Measurements from ENCODE around the gene MLN.

The MLN gene

DNA sequence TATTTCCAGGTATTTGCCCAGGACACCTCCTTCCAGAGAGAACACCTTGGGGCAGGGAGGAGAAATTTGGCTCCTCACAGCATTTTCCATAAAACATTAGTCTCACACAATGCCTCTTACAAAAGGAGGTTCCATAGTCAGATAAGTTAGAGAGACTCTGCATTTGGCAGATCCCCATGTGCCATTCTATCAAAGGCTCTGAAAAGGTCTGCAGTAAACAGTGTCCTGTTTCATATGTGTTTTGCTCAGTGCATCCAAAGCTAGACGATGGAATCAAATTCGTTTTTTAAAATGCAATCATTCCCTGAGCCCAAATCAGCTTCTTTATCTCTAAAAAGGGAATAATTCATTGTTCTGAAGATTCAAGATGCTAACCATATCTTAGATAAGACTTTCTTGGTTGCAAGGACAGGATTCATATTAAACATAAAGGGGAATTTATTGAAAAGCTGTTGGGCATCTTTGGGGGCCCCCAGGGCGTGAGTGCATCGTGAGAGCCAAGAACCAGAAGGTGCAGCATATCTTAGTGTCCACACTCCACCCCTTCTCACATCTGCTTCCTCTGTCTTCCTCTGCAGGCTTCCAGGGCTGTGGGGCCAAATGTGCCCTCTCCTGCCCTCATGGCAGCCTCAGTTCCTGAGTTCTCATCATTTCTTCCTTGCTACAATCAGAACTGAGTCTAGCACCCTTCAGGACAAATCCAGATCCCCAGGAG is 41.4 kb upstream of the MLN start:
- Histone ChIP-seq H3F3A (ENCODE audit: control insufficient read depth, insufficient read depth) (no peaks in the 10 kb centered on the region), H3K4me3 (ENCODE audit: low read length) (no peak overlapping the region), H3K27me3 (ENCODE audit: control insufficient read depth, low read length) (peaks cover 8% of the 10 kb centered on the region), H3K4me2 (ENCODE audit: low read length) (no peak overlapping the region), H3K9me3 (ENCODE audit: control insufficient read depth, insufficient read depth, low read length) (no peaks in the 10 kb centered on the region), H3K79me2 (ENCODE audit: control insufficient read depth, low read length) (no peaks in the 10 kb centered on the region), H3K27ac (ENCODE audit: low read depth, low read length) (no peak overlapping the region), H3K4me1 (ENCODE audit: control insufficient read depth, low read length) (no peaks in the 10 kb centered on the region), H4K20me1 (ENCODE audit: control insufficient read depth, insufficient read depth, low read depth, low read length) (no peaks in the 10 kb centered on the region), H3K36me3 (ENCODE audit: control insufficient read depth, low read length) (no peaks in the 10 kb centered on the region), H3K9me2 (replicated peaks; ENCODE audit: control insufficient read depth, low read length) (no peaks in the 10 kb centered on the region)
- TF ChIP-seq EZH2phosphoT487 (IDR thresholded peaks at IDR 0.05; ENCODE audit: borderline replicate concordance, low read length), result no peak
- TF ChIP-seq, protein P1, sequence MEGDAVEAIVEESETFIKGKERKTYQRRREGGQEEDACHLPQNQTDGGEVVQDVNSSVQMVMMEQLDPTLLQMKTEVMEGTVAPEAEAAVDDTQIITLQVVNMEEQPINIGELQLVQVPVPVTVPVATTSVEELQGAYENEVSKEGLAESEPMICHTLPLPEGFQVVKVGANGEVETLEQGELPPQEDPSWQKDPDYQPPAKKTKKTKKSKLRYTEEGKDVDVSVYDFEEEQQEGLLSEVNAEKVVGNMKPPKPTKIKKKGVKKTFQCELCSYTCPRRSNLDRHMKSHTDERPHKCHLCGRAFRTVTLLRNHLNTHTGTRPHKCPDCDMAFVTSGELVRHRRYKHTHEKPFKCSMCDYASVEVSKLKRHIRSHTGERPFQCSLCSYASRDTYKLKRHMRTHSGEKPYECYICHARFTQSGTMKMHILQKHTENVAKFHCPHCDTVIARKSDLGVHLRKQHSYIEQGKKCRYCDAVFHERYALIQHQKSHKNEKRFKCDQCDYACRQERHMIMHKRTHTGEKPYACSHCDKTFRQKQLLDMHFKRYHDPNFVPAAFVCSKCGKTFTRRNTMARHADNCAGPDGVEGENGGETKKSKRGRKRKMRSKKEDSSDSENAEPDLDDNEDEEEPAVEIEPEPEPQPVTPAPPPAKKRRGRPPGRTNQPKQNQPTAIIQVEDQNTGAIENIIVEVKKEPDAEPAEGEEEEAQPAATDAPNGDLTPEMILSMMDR (IDR thresholded peaks at IDR 0.05; ENCODE audit: low read depth, low read length, poor library complexity, severe bottlenecking), result no peak

GRCh38 chr6:33843131-33844121 is 39.6 kb upstream of the MLN start:
- no peaks in the 10 kb centered on the region for H3K9me3 ChIP-seq (ENCODE audit: control insufficient read depth, insufficient read depth, low read length)
- no peak overlapping the region for H3K4me2 ChIP-seq (ENCODE audit: low read length)
- no peaks in the 10 kb centered on the region for H4K20me1 ChIP-seq (ENCODE audit: control insufficient read depth, insufficient read depth, low read depth, low read length)
- no peaks in the 10 kb centered on the region for H3K36me3 ChIP-seq (ENCODE audit: control insufficient read depth, low read length)
- TF ChIP-seq, protein P1 (IDR thresholded peaks at IDR 0.05; ENCODE audit: low read depth, low read length, poor library complexity, severe bottlenecking), result no peak
- no peak for TF ChIP-seq EZH2phosphoT487 (IDR thresholded peaks at IDR 0.05; ENCODE audit: borderline replicate concordance, low read length)
- H3K27me3 ChIP-seq (ENCODE audit: control insufficient read depth, low read length), result peaks cover 8% of the 10 kb centered on the region
- no peaks in the 10 kb centered on the region for H3K79me2 ChIP-seq (ENCODE audit: control insufficient read depth, low read length)
- no peak overlapping the region for H3K4me3 ChIP-seq (ENCODE audit: low read length)
- no peak overlapping the region for H3K27ac ChIP-seq (ENCODE audit: low read depth, low read length)
- no peaks in the 10 kb centered on the region for H3K4me1 ChIP-seq (ENCODE audit: control insufficient read depth, low read length)
- no peaks in the 10 kb centered on the region for H3F3A ChIP-seq (ENCODE audit: control insufficient read depth, insufficient read depth)
- no peaks in the 10 kb centered on the region for H3K9me2 ChIP-seq (replicated peaks; ENCODE audit: control insufficient read depth, low read length)

DNA sequence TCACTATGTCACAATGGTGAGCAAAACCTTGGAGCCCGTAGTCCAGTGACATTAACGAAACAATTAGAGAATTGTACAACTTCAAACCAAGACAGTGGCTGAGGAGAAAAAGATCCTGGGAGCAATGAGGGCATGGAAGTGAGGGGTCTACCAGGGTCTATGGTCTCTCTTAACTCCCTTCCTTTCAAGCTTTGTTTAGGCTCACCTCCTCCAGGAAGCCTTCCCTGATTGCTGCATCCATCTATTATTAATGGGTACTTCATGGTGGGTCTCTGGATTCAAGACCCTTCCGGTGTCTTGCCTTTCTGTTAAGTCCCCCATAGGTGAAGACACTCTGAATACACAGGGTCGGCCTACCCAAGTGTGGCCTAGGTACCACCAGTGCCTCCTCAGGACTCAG is 38.1 kb upstream of the MLN start:
- Histone ChIP-seq H3K9me2 (replicated peaks; ENCODE audit: control insufficient read depth, low read length) (no peaks in the 10 kb centered on the region), H4K20me1 (ENCODE audit: control insufficient read depth, insufficient read depth, low read depth, low read length) (no peaks in the 10 kb centered on the region), H3K36me3 (ENCODE audit: control insufficient read depth, low read length) (no peaks in the 10 kb centered on the region), H3K27me3 (ENCODE audit: control insufficient read depth, low read length) (peaks cover 8% of the 10 kb centered on the region), H3K4me2 (ENCODE audit: low read length) (no peak overlapping the region), H3K4me3 (ENCODE audit: low read length) (no peak overlapping the region), H3K27ac (ENCODE audit: low read depth, low read length) (no peak overlapping the region), H3K9me3 (ENCODE audit: control insufficient read depth, insufficient read depth, low read length) (no peaks in the 10 kb centered on the region), H3K4me1 (ENCODE audit: control insufficient read depth, low read length) (no peaks in the 10 kb centered on the region), H3K79me2 (ENCODE audit: control insufficient read depth, low read length) (no peaks in the 10 kb centered on the region), H3F3A (ENCODE audit: control insufficient read depth, insufficient read depth) (no peaks in the 10 kb centered on the region)
- TF ChIP-seq, protein P1 (IDR thresholded peaks at IDR 0.05; ENCODE audit: low read depth, low read length, poor library complexity, severe bottlenecking), result no peak
- TF ChIP-seq EZH2phosphoT487 (IDR thresholded peaks at IDR 0.05; ENCODE audit: borderline replicate concordance, low read length), result no peak
